Endothelial cell of umbilical vein (primary cell): ENCODE data around the gene CENPW. TPM values are rescaled to one million over a fixed set of nuclear protein-coding genes. Genes with fewer than 3 reads are reported as not detected.

ENCODE experiments used
- Bru-seq: library from RNA; stranded (reverse); fragments of 400-500 nt; gene quantifications from one replicate; lab custom pipeline; 2021; lab: Mats Ljungman, UMichigan
- BruChase-seq, 2 experiments: library from RNA; stranded (reverse); fragments of 400-500 nt; gene quantifications; one replicate each; lab custom pipeline; 2021; lab: Mats Ljungman, UMichigan
- BruUV-seq: library from RNA; stranded (reverse); fragments of 400-500 nt; replicated peaks from 2 replicates; lab custom pipeline; 2021; lab: Mats Ljungman, UMichigan
- CTCF ChIA-PET: fragments of 300-600, 350-600 bp; sonication (Branson Sonifier 250); formaldehyde crosslinking; loops from one replicate; lab custom pipeline; 2021; ENCODE audit warnings: antibody characterized with exemption, inconsistent platforms; lab: Charles Lee
- POLR2A ChIA-PET: fragments of 300-600, 350-600 bp; sonication (Branson Sonifier 250); formaldehyde crosslinking; loops from one replicate; lab custom pipeline; 2021; ENCODE audit warnings: antibody characterized with exemption, inconsistent platforms; lab: Charles Lee
- DNase-seq: peaks from one replicate; pipeline ENCODE4 v3.0.0-alpha.2; 2011; ENCODE audit warnings: low read depth, low spot score
- FAIRE-seq: peaks from 2 replicates; lab custom pipeline; 2011; peaks lifted over from hg19 to GRCh38; lab: Jason Lieb, UNC
- H2AFZ ChIP-seq: 2 replicates; pipeline ENCODE4 v1.6.0; 2012; ENCODE audit warnings: low read depth, low read length, control low read depth, inconsistent platforms
- H3K27ac ChIP-seq: 2 replicates; pipeline ENCODE4 v1.5.1; 2011; ENCODE audit warnings: low read depth, mild to moderate bottlenecking, control low read depth, low read length, moderate library complexity; ENCODE audit not compliant: insufficient read depth
- H3K27me3 ChIP-seq, 2 experiments: 2 replicates each; pipeline versions ENCODE4 v1.6.0 to v1.6.1; 2011; ENCODE audit warnings: low read length in 2 of 2, mixed read lengths in 1 of 2; ENCODE audit not compliant: control insufficient read depth in 2 of 2, insufficient read depth in 2 of 2
- H3K36me3 ChIP-seq, 2 experiments: 2 replicates in 1 of 2; 3 replicates in 1 of 2; pipeline ENCODE4 v1.5.1; 2011; ENCODE audit warnings: low read length in 2 of 2, mild to moderate bottlenecking in 1 of 2, moderate library complexity in 1 of 2; ENCODE audit not compliant: control insufficient read depth in 2 of 2, insufficient read depth in 2 of 2; ENCODE audit errors: extremely low read depth in 1 of 2
- H3K4me1 ChIP-seq: 3 replicates; pipeline ENCODE4 v1.5.1; 2011; ENCODE audit warnings: mild to moderate bottlenecking, low read length; ENCODE audit not compliant: control insufficient read depth, insufficient read depth; ENCODE audit errors: extremely low read depth
- H3K4me2 ChIP-seq: 2 replicates; pipeline ENCODE4 v1.6.1; 2011; ENCODE audit warnings: low read length, control low read depth, mixed read lengths; ENCODE audit not compliant: insufficient read depth
- H3K4me3 ChIP-seq, 3 experiments: fragments of 200-600 bp in 1 of 3; sonication (generic), shearing (Covaris generic) in 1 of 3; replicated peaks in 1 of 3; 2 replicates each; pipeline ENCODE4 v1.5.1; 2011 to 2016; ENCODE audit warnings: control low read depth in 3 of 3, low read length in 3 of 3, mild to moderate bottlenecking in 2 of 3, inconsistent platforms in 1 of 3, low read depth in 1 of 3, moderate library complexity in 1 of 3; ENCODE audit not compliant: insufficient read depth in 1 of 3
- H3K79me2 ChIP-seq: 2 replicates; pipeline ENCODE4 v1.6.0; 2012; ENCODE audit warnings: low read length, inconsistent platforms; ENCODE audit not compliant: control insufficient read depth, insufficient read depth
- H3K9ac ChIP-seq: replicated peaks from 2 replicates; pipeline ENCODE3; 2011; ENCODE audit warnings: low read length, control low read depth; ENCODE audit not compliant: insufficient read depth; ENCODE audit errors: extremely low read depth
- H3K9me1 ChIP-seq: replicated peaks from 3 replicates; pipeline ENCODE4 v1.6.0; 2011; ENCODE audit warnings: mild to moderate bottlenecking, low read length; ENCODE audit not compliant: control insufficient read depth, insufficient read depth; ENCODE audit errors: extremely low read depth
- H3K9me3 ChIP-seq: replicated peaks from 2 replicates; pipeline ENCODE4 v1.5.1; 2012; ENCODE audit warnings: low read length, inconsistent platforms; ENCODE audit not compliant: control insufficient read depth, insufficient read depth
- H4K20me1 ChIP-seq: replicated peaks from 2 replicates; pipeline ENCODE3; 2011; ENCODE audit warnings: mild to moderate bottlenecking, low read length; ENCODE audit not compliant: control insufficient read depth, insufficient read depth; ENCODE audit errors: extremely low read depth
- CTCF ChIP-seq, 2 donors: IDR thresholded peaks; 1 replicate in 1 of 2; 2 replicates in 1 of 2; pipeline ENCODE4 v1.5.1; 2011; ENCODE audit warnings: low read length in 2 of 2, mild to moderate bottlenecking in 2 of 2, moderate library complexity in 2 of 2, control low read depth in 1 of 2, inconsistent platforms in 1 of 2, low read depth in 1 of 2; ENCODE audit not compliant: insufficient read depth in 1 of 2; ENCODE audit errors: extremely low read depth in 1 of 2
- EZH2 ChIP-seq: IDR thresholded peaks from 2 replicates; pipeline ENCODE4 v1.6.1; 2012; ENCODE audit warnings: borderline replicate concordance, low read depth, mild to moderate bottlenecking, moderate library complexity, low read length, inconsistent platforms; ENCODE audit not compliant: severe bottlenecking
- FOS ChIP-seq: IDR thresholded peaks from 2 replicates; pipeline ENCODE4 v1.6.1; 2011; ENCODE audit warnings: mild to moderate bottlenecking, low read length, moderate library complexity, borderline replicate concordance; ENCODE audit not compliant: insufficient read depth
- GATA2 ChIP-seq: IDR thresholded peaks from 2 replicates; pipeline ENCODE4 v1.7.0; 2011; ENCODE audit warnings: low read depth, mild to moderate bottlenecking, moderate library complexity, mixed read lengths, low read length; ENCODE audit not compliant: insufficient read length, insufficient read depth
- JUN ChIP-seq: IDR thresholded peaks from 2 replicates; pipeline ENCODE4 v1.6.1; 2011; ENCODE audit warnings: borderline replicate concordance, low read depth; ENCODE audit not compliant: insufficient read length, insufficient read depth
- MAX ChIP-seq: IDR thresholded peaks from 2 replicates; pipeline ENCODE4 v1.6.1; 2011; ENCODE audit not compliant: insufficient read depth, insufficient read length
- MYC ChIP-seq: IDR thresholded peaks from one replicate; pipeline ENCODE4 v1.6.1; 2011; ENCODE audit warnings: mild to moderate bottlenecking, low read depth, low read length
- POLR2A ChIP-seq: IDR thresholded peaks from 2 replicates; pipeline ENCODE4 v1.6.1; 2012; ENCODE audit warnings: low read depth, mild to moderate bottlenecking, control low read depth, low read length
- POLR2AphosphoS5 ChIP-seq: IDR thresholded peaks from 2 replicates; pipeline ENCODE4 v1.6.1; 2012; ENCODE audit warnings: low read depth, mild to moderate bottlenecking, control low read depth, low read length, moderate library complexity; ENCODE audit not compliant: insufficient read depth
- dilution Hi-C: fragments of 300-500 bp; cut with MboI; formaldehyde crosslinking; loops from one replicate; pipeline ENCODE4 v1.15.0; 2019; ENCODE audit warnings: low sequenced_read_pairs; ENCODE audit not compliant: extremely low pct_ligation_motif_present
- intact Hi-C: fragments of 100-400 bp; cut with micrococcal nuclease; formaldehyde crosslinking; loops from one replicate; pipeline ENCODE4 v1.10.0; 2022
- long read RNA-seq: library from polyadenylated mRNA; stranded (forward); transcript quantifications from one replicate; pipeline ENCODE4 v2.0.0, GENCODE V29; 2021
- polyA minus RNA-seq, 3 experiments: library from RNA; depleted of rRNA, polyadenylated mRNA; stranded (reverse); fragments of >200 nt; gene quantifications; 1 replicate in 1 of 3; 2 replicates in 2 of 3; pipeline ENCODE4 v1.2.3, GENCODE V29; 2011
- polyA plus RNA-seq, 4 experiments: library from polyadenylated mRNA; depleted of rRNA in 3 of 4; stranded (reverse) in 3 of 4; unstranded in 1 of 4; fragments of >200 nt; gene quantifications; 2 replicates each; pipeline versions ENCODE4 v1.2.1 to v1.2.3, GENCODE V29; 2011 to 2012; ENCODE audit warnings: missing spikeins in 1 of 4
- total RNA-seq: library from RNA; stranded (reverse); gene quantifications from 2 replicates; pipeline ENCODE4 v1.2.3, GENCODE V29; 2021

CENPW gene
- total RNA-seq (82.7 and 85.8 TPM in 2 replicates), polyA plus RNA-seq (14.1 and 16.9 TPM in 2 replicates), polyA minus RNA-seq (3.2 and 8.2 TPM in 2 replicates), Bru-seq, nascent RNA (percentile 80 among the genes with signal in this experiment), BruChase-seq, experiment 1, labeled RNA remaining after a 6-hour chase (percentile 84 among the genes with signal in this experiment), BruChase-seq, experiment 2, labeled RNA remaining after a 2-hour chase (percentile 71 among the genes with signal in this experiment)
- polyA plus RNA-seq (2011; cell fraction: cytosol; rRNA removed), result 30.0 and 37.7 TPM in 2 replicates
- polyA plus RNA-seq (2011; cell fraction: nucleus; rRNA removed), result 13.8 and 15.3 TPM in 2 replicates
- 33.4 and 62.0 TPM in 2 replicates for polyA plus RNA-seq (2012)
- polyA minus RNA-seq (2011; cell fraction: cytosol; rRNA and poly(A)+ RNA removed), result 6.5 TPM
- polyA minus RNA-seq (2011; cell fraction: nucleus; rRNA and poly(A)+ RNA removed), result 7.0 and 7.4 TPM in 2 replicates
- long read RNA-seq, transcript CENPW-203 (3 exons, 750 nt), result major isoform, 335 of 355 reads
- long read RNA-seq, transcript CENPW-201 (3 exons, 528 nt), result minor isoform, 19 of 355 reads
- long read RNA-seq, partial matches to known transcripts, result 1 of 355 reads
- long read RNA-seq, other reads (novel, unspliced or antisense), result 0 of 355 reads

- Histone ChIP-seq H3K36me3 (no peaks in the 10 kb centered on the region), H3K9me3 (no peaks in the 10 kb centered on the region), H3K9me1 (no peaks in the 10 kb centered on the region), H3K27me3 (peaks cover 0 to 2% of the 10 kb centered on the region in 2 experiments), H3K79me2 (peaks cover 47% of the 10 kb centered on the region), H3K9ac (peak within 1 kb of the TSS; percentile 87), H2AFZ (peak within 1 kb of the TSS; percentile 100), H3K4me1 (peaks cover 15% of the 10 kb centered on the region), H3K4me2 (peak within 1 kb of the TSS; percentile 95), H3K4me3 (peak within 1 kb of the TSS; percentile 62 to 99 (median 98)), H4K20me1 (no peaks in the 10 kb centered on the region), H3K27ac (peak within 1 kb of the TSS; percentile 61)
- intact Hi-C loops (loop anchor here (1.0 to 5.0 kb wide), 5 partner anchors 17 to 852 kb away; no protein-coding TSS in a partner anchor), dilution Hi-C loops (no loop called here)
- POLR2A ChIA-PET, result no interaction called here
- FAIRE-seq, result peak; percentile 76
- TF ChIP-seq JUN, result peak; percentile 52
- no peak for TF ChIP-seq MAX
- TF ChIP-seq POLR2A, result peak; percentile 56
- TF ChIP-seq CTCF (IDR thresholded peaks at IDR 0.05; ENCODE audit: extremely low read depth in 1 of 2, insufficient read depth in 1 of 2, low read depth in 1 of 2, low read length in 2 of 2), result no peak
- no peak for TF ChIP-seq MYC
- no peak for TF ChIP-seq EZH2
- TF ChIP-seq GATA2, result no peak
- TF ChIP-seq POLR2AphosphoS5, result peak; percentile 62
- no peak for TF ChIP-seq FOS
- CTCF ChIA-PET, result interaction anchor here (1.0 to 1.3 kb wide), 3 partner anchors 21 to 851 kb away, joined by 3 to 5 read pairs (median 3); no protein-coding TSS in a partner anchor
- TSS peak; percentile 74 for BruUV-seq
- peak; percentile 92 for DNase-seq
Measured at GRCh38 chr6:126339796-126340609, at the start of gene CENPW. Gene CENPW (plus strand): TSS chr6:126340115. CDS start chr6:126340274, 159 bp downstream.
